Stimulated activated CD4-positive, alpha-beta T cell treated with anti-CD3 and anti-CD28 coated beads, TNF-alpha, amount 100 ng/mL, for 4 hours (primary cell): Measurements from ENCODE around the gene NTNG2.

Experiments
- DNase-seq, 3 experiments: peaks; one replicate each; pipeline ENCODE4 v3.0.0-alpha.2; 2020; ENCODE audit warnings: low read depth in 3 of 3

The NTNG2 gene

DNA sequence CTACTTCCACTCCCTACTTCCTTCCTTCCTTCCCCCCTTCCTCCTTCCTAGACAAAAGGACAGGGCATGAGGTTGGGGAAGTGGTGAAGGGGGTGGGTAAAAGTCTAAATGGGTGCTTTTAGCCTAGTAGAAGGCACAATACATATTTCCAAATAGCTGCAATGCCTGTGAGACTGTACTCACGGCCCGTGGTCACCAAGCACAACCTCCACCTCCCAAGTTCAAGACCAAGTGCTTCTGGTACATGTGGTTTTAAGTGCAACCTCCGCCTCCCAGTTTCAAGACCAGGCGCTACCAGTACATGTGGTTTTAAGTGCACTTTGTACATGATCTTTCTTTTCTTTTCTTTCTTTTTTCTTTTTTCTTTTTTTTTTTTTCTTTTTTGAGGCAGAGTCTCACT lies 14.5 kb upstream of the NTNG2 start:
- DNase-seq = no peak

DNA sequence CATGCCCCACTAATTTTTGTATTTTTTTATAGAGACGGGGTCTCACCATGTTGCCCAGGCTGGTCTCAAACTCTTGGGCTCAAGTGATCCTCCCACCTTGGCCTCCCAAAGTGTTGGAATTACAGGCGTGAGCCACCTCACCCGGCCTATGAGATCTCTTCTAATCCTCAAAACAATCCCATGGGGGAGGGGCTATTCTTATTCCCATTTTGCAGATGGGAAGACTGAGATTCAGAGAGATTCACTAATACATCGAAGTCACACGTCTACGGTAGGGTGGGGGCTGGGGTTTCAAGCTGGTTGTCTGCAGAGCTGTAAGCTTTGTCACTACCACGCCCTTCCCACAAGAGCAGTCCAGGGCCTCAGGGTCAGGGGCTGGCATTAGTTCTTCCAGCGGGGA lies 14.0 kb upstream of the NTNG2 start:
- no peak for DNase-seq

DNA sequence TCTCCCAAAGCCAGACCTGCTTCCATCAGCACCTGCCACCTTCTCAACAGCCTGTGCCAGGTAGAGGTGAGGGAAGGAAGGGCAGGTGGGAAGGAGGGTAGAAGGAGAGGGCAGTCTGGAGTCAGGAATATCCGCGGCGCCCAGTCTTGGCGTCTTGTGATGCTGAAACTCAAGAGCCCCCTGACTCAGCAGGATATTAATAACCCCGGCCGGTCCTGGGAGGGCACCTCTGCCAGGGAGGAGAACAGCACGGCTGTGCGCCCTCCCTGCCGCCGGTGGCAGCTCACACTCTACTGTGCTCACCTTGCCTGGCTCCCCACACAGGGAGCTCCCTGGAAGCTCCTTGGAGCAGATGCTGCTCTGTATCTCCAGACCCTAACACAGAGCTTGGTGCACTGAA lies 11.6 kb upstream of the NTNG2 start:
- no peak for DNase-seq

DNA sequence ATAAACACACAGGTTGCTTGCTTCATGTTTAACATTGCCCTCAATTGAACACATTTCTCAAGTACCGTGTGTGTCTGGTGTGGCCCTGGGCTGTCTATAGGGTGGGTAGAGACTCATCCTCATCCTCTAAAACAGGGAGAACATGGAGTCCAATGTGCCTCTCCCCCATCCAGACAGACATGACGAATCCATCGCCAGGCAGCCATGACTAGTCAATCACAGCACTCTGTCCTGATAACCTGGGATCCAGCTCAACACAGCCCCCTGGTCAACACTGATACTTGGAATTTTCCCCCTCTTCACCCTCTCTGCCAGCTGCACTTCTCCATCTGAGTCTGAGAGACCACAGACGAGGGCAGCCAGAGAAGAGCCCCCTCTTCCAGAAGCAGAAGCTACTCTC lies 10.7 kb upstream of the NTNG2 start:
- no peak for DNase-seq

DNA sequence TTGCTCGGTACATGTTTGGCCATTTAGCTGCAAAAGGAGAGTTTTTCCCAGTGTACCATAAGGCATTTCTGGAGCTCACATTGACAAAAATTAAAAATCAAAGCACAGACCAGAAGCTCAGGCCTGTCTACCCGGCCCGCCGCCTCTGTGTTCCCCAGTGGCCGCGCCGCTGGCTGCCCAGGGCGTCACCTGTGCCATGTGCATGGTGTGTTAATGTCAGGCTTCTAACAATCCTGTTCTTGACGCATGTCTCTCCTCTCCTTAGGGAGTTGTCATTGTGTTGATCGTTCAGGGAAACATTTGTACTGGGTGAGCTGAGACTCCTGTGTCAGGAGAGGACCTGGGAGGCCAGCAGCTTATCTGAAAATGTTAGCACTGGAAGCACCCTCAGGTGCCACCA lies 9.6 kb upstream of the NTNG2 start:
- DNase-seq = no peak

DNA sequence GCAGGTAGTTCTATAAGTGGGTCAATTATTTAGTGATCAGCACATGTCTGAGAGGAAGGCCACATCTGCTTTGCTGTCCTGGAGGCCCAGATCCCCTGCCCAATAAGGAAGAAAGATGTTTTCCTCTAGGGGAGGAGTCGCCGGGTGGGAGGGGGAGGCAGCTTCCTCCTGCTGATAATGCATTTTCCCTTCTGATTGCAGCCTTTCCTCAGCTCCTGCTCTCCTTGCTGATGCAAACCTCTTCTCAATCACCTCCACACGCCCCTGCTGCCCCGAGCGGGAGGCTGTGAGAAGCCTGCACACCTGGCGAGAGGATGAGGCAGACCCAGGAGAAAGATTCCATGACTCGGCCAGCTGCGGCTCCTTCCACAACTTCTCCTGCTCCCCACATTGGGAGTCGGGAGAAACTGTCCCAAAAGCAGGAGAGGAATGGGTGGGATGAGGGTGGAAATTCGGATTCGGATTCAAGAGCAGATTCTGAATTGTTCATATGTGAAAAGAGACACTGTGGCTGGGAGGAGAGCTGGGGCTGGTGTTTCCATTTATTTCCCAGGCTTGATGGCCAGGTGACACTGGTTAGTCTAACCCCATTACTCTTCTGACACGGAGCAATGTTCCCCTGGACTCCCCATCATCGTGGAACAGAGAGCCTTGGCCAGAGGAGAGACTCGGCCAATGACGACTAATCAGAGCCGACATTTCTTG lies 6.8 kb upstream of the NTNG2 start:
- no peak for DNase-seq

DNA sequence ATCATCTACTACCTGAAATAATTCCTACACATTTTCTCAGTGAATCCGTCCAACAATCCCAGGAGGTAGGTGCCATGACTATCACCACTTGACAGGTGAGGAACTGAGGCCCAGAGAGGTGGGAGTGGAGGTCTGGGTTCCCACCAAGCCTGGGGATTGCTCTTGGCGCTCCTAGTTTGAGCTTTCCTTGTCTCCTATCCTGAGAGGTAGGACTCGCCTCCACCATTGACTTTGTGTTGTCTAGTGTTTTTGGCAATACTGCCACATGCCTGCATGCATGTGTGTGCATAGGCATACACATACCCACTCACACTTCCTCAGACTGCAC lies 6.3 kb upstream of the NTNG2 start:
- DNase-seq = no peak

DNA sequence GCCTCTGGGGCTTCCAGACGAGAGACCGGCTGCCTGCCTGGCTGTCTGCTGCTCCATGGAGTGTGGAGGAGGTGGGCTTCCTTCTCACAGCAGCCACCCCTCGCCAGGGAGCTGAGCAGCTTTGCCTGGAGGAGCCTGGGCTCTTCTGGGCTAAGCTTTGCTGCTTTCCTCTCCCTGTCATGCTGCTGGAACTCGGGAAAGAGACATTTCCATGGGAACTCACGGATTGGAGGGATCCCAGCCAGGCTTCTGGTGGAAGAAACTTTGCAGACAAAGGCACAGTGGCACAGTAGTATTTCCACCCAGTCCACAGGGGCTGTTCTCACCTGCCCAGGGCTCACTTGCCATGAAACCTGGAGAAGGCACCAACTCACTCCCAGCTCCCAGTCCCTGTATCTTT lies 5.6 kb upstream of the NTNG2 start:
- DNase-seq = no peak

DNA sequence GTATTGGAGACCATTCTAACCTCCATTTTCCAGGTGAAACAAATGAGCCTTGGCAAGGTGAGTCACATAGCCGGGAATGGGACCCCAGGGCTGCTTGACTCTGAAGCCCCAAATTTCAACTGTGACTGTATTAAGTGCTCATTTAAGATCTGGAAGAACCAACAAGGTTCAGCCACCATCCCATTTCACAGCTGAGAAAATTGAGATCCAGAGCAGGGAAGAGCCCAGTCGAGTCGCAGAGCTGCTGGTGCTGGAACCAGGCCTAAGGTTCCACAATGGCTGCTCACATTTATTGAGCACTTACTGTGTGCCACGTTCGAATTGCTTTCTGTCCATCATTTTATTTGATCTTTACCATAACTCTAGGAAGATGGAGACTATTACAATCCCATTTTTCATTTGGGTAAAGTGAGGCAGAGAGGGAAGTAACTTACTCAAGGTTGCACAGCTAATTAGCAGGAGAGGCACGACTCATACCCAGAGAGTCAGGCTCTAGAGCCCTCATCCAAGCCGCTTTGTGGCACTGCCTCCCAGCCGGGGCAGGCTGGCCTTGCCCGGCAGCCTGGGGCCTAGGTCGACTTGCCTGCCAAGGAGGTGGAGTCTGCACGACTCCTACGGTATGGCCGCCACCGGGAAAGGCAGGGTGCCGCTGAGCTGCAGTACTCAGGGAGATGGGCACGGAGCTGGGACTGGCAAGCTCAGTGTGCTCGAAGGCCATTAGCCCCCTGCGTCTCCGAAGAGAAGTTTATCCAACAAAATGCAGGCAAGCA lies 4.3 kb upstream of the NTNG2 start:
- DNase-seq = no peak

DNA sequence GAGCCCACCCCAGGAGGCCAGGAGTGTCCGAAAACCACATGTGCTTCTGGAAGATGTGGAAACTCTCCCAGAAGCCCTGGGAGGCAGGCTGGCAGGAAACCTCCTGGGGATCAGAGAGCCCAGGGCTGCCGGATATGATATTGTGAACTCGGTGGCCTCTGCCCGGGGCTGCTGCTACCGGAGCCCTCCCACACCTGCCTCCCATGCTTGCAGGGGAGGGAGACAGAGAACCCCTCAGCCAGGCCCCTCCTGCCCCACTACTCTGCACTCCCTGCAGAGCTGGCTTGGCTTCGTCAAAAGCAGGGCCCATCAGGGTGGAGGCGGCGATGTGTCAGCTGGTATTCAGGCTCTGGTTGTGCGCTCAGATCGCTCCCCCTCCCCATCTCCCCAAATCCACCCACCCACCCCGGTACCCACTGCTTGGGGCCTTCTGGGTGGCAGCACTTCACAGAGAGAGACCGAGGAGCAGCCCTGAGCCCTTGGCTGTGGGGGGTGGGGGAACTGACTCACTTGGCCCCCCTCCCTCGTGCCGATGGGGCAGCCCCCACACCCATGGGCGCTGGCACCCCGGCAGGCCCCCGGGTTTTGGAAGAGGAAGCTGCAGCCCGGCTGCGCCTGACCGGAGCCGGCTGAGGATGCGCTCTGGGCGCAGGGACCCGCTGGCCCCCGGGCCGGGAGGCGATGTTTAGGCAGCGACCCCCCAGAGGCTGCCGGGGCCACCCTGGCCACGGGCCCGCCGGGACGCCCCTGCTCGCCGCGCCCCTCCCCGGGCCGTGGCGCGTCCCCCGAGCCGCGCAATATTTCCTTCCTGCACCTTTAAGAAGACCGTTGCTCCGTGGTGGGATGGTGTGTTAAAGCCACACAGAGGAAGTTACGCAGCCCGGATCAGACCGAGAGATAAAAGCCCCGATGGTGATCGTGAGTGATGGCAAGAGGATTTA lies 786 bp upstream of the NTNG2 start:
- peak; percentile 23 to 41 (median 31) for DNase-seq

DNA sequence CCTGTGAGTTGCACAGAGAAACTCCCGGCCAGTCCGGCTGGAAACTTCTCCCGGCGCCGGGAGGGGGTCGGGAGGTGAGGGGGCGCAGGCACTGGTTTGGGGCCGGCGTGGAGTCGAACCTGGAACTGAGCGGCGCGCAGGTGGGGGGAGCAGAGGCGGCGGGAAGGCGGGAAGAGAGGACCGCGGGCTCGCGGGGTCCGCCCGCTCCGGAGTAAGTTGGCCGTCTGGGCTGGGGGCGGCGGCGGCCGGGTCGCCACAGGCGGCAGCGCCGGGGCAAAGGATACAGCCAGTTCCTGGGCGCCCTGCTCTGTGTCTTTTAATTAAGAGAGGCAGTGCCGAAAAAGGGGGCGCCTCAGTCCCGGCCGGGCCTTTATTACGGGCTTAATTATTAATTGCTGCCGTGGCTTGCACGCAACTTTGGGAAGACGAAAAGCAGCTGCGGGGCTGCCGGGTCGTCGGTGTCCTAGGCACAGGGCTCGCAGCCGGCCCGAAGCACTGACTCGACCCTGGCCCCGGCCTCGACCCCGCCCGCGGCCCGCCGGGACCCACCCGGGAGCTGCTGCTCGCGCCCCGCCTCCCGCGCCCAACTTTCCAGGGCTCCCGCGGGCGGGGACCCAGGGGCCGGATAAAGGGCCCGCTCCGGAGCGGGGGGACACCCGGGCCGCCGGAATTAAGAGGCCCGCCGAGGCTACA lies 1.1 kb downstream of the NTNG2 start:
- no peak for DNase-seq

DNA sequence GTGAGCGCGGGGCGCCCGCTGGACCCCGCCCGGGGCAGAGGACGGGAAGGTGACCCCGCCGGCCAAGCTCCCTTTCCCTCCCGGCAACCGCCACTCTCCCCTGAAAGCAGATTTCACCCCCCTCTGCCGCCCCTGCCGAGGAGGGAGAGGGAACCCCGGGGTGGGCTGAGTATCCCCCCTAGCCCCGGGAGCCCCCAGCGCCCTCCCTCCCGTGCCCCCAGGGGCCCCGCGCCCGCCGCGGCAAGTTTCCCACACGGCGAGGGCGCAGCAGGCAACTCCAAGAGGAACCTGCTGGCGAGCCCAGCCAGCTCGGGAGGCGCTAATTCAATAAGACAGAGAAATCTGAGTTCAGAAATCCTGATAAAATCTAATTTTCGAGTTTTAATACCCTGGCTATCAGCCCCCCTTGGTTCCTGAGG lies 1.6 kb downstream of the NTNG2 start:
- no peak for DNase-seq

DNA sequence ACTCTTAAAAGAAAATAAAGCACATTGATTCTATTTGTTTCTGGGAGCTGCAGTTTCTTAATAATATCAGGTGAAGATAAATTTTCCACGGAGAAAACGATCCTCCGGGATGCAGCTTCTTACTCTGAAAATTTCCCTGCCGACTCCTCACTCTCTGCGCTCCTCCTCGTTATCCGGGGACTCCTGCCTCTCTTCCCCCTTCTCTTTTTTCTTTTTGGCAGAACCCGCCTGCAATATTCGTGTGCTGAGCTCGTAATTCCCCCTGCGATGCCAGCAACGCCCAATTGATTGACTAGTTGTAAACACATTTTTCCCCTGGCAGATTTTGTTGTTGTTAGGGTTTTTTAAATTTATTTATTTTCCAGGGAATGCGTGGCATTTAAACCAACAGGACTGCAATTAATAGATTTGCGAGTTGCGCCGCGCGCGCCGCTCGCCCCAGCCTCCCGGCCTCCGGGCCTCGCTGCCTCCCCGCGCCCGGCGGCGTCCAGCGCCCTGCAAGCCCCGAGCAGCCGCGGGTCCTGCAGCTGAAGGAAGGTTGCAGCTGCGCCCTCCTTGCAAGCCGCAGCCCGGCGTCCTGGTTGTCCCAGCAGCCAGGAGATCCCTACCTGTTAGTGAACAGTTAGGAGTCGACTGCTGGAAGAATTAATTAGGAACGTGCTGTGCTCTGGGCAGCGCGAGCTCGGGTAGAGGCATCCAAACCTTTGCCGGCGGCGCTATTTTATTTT lies 2.2 kb downstream of the NTNG2 start:
- no peak for DNase-seq

DNA sequence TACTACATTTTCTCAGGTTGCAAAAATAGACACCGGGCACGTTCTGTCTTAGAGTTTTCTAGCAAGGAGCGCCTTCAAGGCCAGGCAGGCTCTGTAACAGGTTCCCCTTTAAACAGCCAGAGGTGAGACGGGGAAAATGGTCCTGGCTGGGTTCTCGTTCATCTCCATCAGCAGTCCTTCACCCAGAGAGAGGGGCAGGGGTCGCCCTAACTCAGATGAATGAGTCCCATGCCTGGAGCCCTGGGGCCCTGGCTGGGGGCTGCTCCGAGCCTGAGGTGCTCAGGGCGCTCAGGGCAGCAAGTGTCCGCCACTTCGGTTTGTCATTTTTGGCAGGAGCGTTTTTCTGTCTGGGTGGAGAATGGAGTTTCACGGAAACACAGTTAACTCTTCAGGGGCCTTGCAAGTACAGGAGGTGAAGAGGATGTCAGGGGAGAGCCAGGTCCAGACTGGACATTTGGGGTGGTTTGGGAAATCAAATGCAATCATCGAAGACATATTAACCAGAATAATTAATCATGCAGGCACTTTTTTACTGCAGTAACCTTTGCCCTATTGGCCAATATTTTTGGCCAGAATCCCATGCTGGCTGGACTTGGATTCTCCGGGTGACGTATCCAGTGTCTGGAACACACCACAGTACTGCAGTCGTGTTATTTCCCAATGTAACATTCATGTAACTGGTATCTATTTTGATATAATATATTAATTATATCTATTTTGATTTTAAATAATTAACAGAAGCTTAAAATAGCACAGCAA lies 2.9 kb downstream of the NTNG2 start:
- DNase-seq = no peak

DNA sequence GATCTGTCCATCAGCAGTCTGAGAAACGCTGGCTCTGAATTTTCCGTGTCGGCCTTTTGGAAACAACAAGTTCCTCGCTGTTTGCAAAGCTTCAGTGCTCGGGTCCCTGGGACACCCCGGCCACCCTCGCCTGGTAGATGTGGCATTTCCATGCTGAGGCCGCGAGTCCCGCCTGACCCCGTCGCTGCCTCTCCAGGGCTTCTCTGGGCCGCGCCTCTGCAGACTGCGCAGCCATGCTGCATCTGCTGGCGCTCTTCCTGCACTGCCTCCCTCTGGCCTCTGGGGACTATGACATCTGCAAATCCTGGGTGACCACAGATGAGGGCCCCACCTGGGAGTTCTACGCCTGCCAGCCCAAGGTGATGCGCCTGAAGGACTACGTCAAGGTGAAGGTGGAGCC lies 4.7 kb downstream of the NTNG2 start:
- DNase-seq = no peak

DNA sequence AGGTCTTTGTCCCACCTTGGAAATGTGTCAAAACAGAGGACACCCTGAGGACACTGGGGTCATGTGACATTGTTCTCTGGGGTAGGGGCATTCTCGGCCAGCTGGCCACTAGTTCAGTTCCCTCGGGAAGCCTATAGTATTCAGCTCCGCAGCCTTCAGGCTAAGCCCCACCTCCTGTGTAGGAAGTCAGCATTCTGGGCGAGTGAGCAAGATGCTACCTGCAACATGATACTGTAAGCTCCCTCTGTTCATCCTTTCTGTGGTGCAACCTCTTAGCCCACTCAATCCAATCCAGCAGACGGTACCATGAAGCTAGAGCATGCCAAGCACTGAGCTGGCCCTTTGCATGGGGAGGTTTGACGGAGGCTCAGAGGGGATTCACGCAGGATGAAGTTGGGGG lies 5.3 kb downstream of the NTNG2 start:
- no peak for DNase-seq

DNA sequence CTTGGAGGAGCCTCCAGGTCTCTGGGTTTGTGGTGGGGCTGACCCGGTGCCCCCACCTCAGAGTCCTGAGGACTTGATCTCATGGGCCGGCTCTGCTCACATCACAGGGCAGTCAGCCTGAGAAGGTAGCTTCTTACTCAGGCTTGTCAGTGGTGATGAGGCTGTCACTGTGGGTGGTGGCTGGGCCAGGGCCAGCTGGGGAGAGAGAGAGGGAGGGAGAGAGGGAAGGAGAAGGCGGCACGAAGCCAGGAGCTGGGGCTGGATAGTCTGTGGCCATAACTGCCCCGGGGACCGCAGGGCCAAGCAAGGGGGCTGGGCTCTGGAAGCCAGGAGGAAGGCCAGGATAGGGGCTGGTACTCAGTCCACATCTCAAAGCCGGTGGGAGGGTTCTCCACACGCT lies 6.5 kb downstream of the NTNG2 start:
- no peak for DNase-seq

DNA sequence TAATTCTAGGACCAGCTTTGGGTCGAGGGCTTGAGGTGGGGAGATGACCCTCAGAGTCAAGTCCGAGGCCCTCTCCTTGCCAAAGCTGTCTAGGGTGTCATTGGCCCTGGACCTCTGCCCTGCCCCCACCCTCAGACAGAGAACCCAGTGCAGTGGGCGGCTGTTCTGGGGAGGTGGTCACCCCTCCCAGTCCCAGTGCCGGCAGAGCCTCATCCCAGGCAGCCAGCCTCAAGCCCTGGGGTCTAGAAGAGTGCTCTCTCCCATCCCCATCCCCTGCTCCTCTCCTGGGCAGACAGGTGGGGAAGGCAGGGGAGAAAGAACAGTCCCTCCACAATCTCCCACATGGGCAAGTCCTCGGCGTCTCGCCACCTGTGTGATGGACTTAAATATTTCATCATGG lies 7.0 kb downstream of the NTNG2 start:
- no peak for DNase-seq

DNA sequence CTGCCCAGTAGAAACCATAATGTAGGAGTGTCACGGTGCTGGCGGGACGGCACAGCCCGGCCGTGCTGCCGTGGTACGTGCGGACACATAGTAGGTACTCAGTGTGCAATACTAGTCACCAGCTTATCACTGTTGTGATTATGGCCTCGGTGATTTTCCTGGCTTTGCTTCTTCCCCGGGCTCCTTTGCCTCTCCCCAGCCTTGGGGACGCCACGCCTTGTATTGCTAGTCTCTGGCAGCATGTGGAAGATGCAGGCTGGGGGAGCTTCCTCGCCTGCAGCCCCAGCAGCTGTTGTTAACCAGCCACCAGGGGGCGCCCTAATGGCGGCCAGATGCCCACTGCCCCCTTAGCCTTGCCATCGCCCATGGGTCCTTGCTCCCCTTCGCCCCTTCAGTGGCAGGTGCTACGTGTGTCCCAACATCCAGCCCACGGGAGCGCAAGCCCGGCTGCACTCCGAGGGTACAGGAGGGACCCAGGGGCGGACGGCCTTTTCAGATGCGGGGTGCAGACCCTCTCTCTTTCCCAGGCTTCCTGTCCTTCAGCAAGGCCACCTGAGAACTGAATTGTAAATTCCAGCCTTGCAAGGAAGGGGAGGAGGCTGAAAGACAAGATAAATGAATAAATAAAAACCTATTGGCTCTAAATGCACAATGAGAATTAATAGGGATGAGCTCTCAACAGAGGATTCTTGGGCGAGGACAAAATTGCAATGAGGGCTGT lies 8.0 kb downstream of the NTNG2 start:
- peak; percentile 25 to 42 (median 36) for DNase-seq

DNA sequence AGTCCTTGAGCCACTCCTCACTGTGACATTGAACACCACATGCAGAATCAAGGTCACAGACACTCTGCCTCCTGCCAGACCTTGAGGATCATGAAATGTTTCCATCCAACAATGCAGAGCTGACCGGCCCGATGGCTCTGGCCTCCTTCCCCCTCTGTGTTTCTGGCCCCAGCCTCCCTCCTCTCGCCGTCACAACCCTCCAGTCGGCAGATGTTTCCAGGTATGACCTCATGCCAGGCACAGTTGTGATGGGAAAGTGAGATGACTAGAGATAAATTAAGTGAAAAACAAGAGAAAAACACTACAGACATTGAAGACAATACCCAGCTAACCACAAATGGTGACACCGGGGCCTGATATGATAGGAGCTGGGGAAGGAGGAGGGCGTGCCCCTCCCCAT lies 9.8 kb downstream of the NTNG2 start:
- DNase-seq = no peak
